ENCODE measurements around the gene KIR3DL2. TPM values are rescaled to one million over a fixed set of nuclear protein-coding genes. Genes with fewer than 3 reads are reported as not detected.

The KIR3DL2 gene
- polyA plus RNA-seq, 1 donor from 2014 or later, result not detected

- H3K9me2 ChIP-seq (ENCODE audit: insufficient read depth, low read length), result no peaks in the 10 kb centered on the region
- H3K27me3 ChIP-seq (ENCODE audit: insufficient read depth, low read depth, low read length), result no peaks in the 10 kb centered on the region
- TF ChIP-seq EZH2 (IDR thresholded peaks at IDR 0.05; ENCODE audit: borderline replicate concordance, insufficient read depth, low read length, poor library complexity, severe bottlenecking), result no peak
- TF ChIP-seq POLR2AphosphoS5 (IDR thresholded peaks at IDR 0.05), result no peak
- no peak for TF ChIP-seq RAD21 (conservative IDR thresholded peaks at IDR 0.05)
- TF ChIP-seq MXI1 (conservative IDR thresholded peaks at IDR 0.05; ENCODE audit: poor library complexity, severe bottlenecking), result no peak
- TF ChIP-seq EP300 (conservative IDR thresholded peaks at IDR 0.05; ENCODE audit: poor library complexity, severe bottlenecking), result no peak
- TF ChIP-seq TAF1 (IDR thresholded peaks at IDR 0.05; ENCODE audit: low read depth), result no peak
- no peak for TF ChIP-seq SMC3 (conservative IDR thresholded peaks at IDR 0.05; ENCODE audit: poor library complexity)
- no peak for TF ChIP-seq CTCF (IDR thresholded peaks at IDR 0.05; ENCODE audit: poor library complexity, severe bottlenecking)
- TF ChIP-seq REST (IDR thresholded peaks at IDR 0.05; ENCODE audit: borderline replicate concordance), result no peak
- no peak overlapping the region for H2AFZ ChIP-seq (ENCODE audit: low read depth, low read length)
- no peak overlapping the region for H3K4me2 ChIP-seq (ENCODE audit: low read length)
- no peaks in the 10 kb centered on the region for H3K79me2 ChIP-seq (replicated peaks; ENCODE audit: insufficient read depth, low read length)
- H3K9ac ChIP-seq (ENCODE audit: low read length), result no peak overlapping the region
- H3K4me3 ChIP-seq (ENCODE audit: low read length), result no peak overlapping the region
- no peaks in the 10 kb centered on the region for H3K9me3 ChIP-seq (ENCODE audit: low read length)
- no peak overlapping the region for H3K27ac ChIP-seq (ENCODE audit: low read length)
- no peaks in the 10 kb centered on the region for H3K36me3 ChIP-seq (ENCODE audit: insufficient read depth, low read length)
- H3F3A ChIP-seq (ENCODE audit: insufficient read depth, low read length, poor library complexity, severe bottlenecking), result no peaks in the 10 kb centered on the region
- H4K20me1 ChIP-seq (ENCODE audit: insufficient read depth), result no peaks in the 10 kb centered on the region
Measured at GRCh38 chr19:54875506-54875905, 25.3 kb downstream of the KIR3DL2 start.

GRCh38 chr19:54877471-54877870 lies 27.2 kb downstream of the KIR3DL2 start:
- no peak overlapping the region for H2AFZ ChIP-seq (ENCODE audit: low read depth, low read length)
- no peak overlapping the region for H3K27ac ChIP-seq (ENCODE audit: low read length)
- no peak overlapping the region for H3K9ac ChIP-seq (ENCODE audit: low read length)
- H3K79me2 ChIP-seq (replicated peaks; ENCODE audit: insufficient read depth, low read length), result no peaks in the 10 kb centered on the region
- no peak for TF ChIP-seq EZH2 (IDR thresholded peaks at IDR 0.05; ENCODE audit: borderline replicate concordance, insufficient read depth, low read length, poor library complexity, severe bottlenecking)
- no peak for TF ChIP-seq REST (IDR thresholded peaks at IDR 0.05; ENCODE audit: borderline replicate concordance)
- H3F3A ChIP-seq (ENCODE audit: insufficient read depth, low read length, poor library complexity, severe bottlenecking), result no peaks in the 10 kb centered on the region
- H3K27me3 ChIP-seq (ENCODE audit: insufficient read depth, low read depth, low read length), result no peaks in the 10 kb centered on the region
- no peaks in the 10 kb centered on the region for H3K36me3 ChIP-seq (ENCODE audit: insufficient read depth, low read length)
- H3K4me2 ChIP-seq (ENCODE audit: low read length), result no peak overlapping the region
- H3K9me2 ChIP-seq (ENCODE audit: insufficient read depth, low read length), result no peaks in the 10 kb centered on the region
- no peaks in the 10 kb centered on the region for H3K9me3 ChIP-seq (ENCODE audit: low read length)
- no peak overlapping the region for H3K4me3 ChIP-seq (ENCODE audit: low read length)
- no peaks in the 10 kb centered on the region for H4K20me1 ChIP-seq (ENCODE audit: insufficient read depth)

Data from neural cell (in vitro differentiated cells).